GOT3 (cell line): ENCODE measurements around the gene CELSR2.
"Not testable (repeated sequence)": the region's sequence is repeated elsewhere in the genome, so short reads cannot be mapped to it uniquely, and the experiment has no call there.

Experiments
- DNase-seq: peaks from one replicate; lab custom pipeline; 2025; ENCODE audit warnings: mixed read lengths; lab: John Stamatoyannopoulos, UW

Gene CELSR2

DNA sequence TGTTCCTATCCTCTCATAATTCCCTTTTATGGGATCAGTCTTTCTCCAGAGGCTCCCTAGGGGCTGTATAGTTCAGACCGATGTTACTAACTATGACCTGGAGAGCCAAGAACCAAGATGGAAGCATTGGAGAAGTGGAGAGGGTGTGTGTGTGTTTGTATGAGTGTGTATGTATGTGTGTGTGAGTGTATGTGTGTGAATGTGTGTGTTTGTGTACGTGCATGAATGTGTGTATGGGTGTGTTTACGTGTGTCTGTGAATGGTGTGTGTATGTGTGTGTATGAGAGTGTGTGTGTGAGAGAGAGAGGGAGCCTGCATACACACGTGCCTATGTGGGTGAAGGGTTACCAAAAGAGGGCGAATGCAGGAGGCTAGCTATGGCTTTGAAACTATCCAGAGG lies 52.5 kb downstream of the CELSR2 start:
- DNase-seq = no peak

DNA sequence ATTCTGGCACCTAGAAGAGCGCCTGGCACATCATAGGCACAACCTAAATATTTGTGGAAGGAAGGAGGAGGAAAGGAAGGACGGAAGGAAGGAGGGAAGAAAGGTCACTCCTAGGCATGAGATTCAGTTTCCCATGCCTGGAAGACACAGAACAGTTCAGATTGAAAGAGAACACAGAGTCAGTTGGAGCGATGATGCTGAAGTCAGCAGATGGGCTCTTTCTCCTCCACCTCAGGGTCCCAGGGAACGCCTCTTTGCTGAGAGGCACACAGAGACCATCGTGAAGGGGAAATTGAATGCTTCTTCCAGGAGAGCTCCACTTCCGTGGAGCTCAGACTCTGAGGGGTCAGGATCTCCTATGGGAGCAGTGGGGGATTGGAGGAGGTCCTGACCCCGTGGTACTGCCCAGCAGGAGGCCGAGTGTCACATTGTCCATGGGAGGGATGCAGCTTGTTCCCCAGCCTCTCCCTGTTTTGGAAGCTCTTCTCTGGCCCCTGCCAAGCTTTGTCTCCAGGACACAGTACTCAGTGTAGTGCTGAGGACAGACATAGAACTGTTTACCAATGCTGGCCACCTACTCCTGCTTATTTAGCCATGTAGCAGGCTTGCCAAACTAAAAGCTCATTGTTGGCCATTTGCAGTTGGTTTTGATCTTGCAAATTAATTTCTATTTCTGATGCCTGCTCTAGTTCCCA lies 55.0 kb downstream of the CELSR2 start:
- no peak for DNase-seq

DNA sequence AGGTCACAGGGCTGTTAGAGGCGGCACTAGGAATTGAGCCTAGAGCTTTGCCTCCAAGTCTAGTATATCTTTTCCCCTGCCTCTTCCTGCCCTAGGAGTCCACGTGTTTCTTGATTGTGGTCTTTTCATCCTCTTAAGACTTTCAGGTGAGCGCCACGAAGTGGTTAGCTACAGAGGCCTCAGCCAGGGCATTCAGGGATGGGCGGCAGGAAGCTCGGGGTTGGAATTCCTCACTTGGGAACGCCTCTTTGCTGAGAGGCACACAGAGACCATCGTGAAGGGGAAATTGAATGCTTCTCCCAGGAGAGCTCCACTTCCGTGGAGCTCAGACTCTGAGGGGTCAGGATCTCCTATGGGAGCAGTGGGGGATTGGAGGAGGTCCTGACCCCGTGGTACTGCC lies 56.7 kb downstream of the CELSR2 start:
- not testable (repeated sequence) for DNase-seq

DNA sequence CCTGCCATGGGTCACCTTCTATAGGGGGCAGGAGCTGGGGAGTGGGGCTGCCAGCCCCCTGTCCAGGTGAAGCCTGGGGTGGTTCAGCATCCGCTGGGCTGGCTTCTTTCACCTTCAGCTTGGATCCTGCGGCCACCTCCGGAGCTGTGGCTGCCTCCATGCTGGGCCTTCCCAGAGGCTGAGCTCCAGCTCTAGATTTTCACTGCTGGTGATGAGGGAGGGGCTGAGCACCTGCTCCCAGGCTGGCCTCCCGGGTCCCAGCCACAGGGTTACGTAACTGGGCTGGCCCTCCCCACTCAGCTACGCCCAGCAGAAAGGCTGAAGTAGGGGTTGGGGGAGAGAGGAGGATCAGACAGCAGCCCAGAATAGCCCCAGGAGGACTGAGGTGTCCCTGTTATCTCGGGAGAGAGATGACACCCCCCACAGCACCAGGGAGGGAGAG lies 57.5 kb downstream of the CELSR2 start, which contains the start of gene MYBPHL:
MYBPHL (minus strand) TSS at position 180 of the 442 bp plus-strand sequence; CDS start at position 160, 20 bp downstream.
- no peak for DNase-seq

DNA sequence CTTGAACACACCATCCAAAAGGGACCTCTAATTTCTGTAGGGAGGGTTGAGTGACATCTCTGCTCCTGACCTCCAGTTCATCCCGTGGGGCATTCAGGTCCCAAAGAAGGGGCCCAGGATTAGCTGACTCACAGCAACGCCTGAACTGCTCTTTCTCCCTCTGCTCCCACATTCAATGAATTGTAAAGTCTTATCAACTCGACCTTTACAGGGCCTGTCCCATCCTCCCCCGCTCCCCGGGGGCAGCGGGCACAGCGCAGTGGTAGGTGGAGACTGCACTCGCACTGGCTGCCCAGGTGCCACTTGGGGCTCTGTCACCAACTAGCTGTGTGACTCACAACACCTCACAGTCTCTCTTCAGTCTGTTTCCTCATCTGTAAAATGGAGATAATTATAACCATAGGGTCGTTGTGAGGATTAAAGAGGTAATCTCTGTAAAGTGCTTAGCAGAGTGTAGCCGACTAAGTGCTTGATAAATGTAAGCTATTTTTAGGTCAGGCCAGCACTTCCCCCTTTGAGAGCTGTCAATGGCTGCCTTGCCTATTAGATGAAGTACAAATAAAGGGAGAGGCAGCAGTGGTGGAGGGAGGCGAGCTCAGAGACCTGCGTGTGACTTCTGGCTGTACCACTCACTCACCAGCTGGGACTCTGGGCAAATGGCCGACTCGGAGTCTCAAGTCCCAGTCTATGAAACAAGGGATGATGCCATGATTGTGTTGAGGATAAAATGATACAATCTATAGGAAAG lies 58.1 kb downstream of the CELSR2 start:
- DNase-seq = no peak

DNA sequence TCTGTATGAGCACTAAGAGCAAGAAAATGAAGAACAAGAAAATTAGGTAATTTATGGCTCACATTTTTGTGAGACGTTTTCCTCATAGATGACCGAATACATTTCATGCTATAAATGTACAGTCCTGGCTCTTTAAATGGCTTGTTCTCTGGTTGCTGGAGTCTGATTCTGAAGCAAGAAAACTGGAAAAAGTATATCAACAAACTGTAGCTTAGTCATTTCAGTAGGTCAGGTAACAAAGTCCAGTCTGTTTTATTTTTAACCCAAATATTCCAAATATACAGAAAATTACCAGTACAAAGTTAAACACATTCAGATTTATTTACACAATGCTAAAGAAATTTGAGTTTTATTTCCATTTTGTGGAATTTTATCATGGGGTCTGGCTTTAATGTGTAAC lies 60.0 kb downstream of the CELSR2 start:
- no peak for DNase-seq

DNA sequence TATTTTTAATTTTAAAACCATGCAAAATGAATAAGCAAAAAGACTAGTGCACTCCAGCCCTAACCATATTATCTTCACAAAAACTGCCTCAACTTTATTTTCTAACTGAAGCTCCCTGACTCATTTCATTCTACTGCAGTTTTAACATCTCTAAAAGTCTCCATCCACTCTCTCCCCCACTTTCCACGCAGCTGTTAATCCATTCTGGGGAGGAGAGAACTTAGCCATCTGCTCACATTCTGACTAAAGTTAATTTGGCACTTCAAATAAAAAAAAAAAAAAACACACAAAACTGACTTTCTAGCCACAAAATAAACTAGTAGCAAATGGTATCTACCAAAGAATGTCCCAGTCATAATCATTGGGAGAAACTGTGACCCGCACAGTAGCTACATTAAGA lies 62.9 kb downstream of the CELSR2 start:
- DNase-seq = no peak

DNA sequence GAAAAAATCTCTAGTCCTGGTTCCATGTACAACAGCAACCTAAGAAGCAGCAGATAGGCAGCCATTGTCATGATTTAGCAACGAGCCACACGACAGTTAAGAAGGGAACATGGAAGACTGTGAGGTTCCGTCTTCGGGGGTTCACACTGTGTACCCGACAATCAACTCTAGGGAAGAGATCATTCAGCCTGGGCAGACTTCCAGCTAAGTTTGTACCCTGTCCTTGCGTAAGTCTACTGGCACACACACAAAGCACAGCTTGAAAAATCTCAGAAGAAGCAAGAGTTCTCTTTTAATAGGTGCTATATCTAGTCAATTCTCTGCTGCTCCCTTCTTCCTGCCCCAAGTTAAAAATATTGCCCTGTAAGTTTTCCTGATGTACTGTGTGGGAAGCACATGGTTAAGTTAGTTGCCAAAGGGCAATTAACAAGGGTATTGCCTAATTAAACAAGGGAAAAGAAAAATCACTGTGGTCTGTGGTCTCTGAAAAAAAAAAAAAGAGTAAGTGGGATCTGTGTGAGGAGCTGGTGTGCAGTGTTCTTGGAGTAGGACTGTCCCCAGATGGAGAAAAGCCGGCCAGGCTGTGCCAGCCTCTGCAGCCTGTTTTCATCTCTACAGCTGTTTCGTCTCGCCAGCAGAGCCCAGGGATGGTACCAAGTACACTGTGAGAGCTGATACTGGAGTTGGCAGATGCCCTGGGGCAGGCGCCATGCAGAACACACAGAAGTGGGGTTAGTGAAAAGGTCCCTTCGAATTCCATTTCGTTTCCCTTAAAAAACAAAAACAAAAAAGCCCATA lies 63.8 kb downstream of the CELSR2 start:
- no peak for DNase-seq

DNA sequence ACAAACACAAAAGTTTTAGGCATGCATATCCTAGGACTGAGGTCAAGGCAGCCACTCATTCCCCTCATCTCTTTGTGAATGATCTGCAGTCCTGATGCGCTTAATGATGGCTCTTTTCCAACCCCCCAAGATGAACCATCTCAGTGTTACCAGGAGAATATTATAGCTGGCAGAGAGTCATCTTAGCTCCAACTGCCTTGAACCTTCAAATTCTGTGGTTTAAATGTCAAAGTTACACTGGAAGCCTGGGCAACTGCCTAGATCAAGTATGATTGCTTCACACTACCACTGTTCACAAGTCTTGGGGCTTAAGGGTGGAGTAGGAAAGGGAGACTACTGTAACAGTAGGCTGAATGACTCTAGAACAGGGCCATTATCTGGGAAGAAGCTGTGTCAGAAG lies 65.5 kb downstream of the CELSR2 start:
- no peak for DNase-seq

DNA sequence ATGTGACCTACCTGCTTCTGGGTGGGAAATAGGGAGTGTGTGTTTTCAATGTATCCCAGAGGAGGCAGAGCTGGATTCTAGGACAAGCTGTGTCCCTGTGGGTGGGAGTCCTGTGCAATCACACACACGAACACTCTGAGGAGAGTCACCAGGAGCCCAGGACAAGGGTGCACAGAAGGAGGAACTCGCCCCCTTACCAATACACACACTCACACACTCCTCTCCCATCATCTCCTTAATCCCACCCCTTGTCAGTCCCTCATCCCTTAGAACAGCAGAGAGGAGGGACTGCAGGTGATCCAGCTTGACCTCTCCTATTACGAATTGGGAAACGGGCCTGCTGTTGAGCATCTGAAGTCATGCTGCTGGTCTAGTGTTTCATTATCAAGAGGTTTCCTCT lies 65.9 kb downstream of the CELSR2 start:
- no peak for DNase-seq

DNA sequence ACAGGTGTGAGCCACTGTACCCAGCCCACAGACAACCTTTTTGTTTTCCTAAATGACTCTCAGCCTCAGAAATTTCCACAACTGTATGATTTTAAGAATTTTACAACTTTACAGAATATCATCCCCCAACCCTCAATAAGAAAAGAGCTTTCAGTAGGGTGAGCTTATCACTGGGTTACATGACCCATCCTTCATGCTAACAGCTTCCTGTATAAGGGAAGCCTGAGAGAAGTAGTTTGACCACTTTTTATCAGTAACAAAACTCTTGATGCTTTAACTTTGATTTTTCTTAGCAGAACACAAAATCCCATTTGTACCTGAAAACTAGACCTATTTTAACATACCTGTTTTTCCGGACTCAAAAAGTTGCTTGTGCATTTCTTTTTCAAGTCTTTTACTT lies 67.2 kb downstream of the CELSR2 start:
- no peak for DNase-seq

DNA sequence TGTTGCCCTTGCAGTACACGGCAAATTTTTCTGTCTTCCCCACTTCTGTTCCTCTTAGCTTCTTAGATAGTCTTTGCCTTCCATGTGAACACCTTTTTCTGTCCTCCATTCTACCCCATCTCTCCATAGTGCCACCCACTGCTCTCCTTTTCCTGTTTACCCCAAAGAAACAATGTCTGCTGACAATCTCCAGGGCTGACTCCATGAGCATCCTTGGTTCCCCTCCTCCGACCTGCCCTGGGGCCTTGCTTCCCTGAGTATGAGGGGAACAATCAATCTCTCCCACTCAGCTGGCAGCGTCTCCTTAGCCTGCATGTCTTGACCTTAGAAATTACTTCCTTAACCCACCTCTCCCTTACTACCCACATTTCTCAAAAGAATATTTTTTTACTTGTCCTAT lies 69.8 kb downstream of the CELSR2 start:
- DNase-seq = no peak

DNA sequence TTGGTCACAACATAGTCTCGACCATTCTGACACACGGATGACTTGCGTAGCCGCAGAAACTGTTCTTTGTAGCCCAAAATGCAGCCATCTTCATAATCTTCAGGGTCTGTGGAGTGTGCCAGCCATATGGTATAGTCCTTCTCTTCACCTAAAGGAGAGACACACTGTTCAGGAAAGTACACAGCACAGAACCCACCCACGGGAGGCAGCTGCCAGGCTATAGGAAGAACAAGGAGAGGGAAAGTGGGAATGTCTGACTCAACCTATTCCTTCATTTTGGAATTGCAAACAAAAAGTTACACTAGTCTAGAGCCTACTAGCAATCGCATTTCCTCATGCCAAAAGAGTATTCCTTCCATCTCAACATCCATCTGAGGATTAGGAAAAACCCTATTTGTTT lies 73.6 kb downstream of the CELSR2 start:
- DNase-seq = no peak
